DOHH2 (cell line): ENCODE data around the gene TGFB2.

ENCODE experiments used
- H3F3A ChIP-seq: fragments of 200-600 bp; sonication (generic), shearing (Covaris generic); 2 replicates; pipeline ENCODE4 v1.6.0; 2016; ENCODE audit warnings: antibody characterized with exemption, mild to moderate bottlenecking; ENCODE audit not compliant: control insufficient read depth, insufficient read depth
- H3K27ac ChIP-seq: fragments of 200-600 bp; sonication (generic); 2 replicates; pipeline ENCODE4 v1.5.1; 2014; ENCODE audit warnings: low read depth, mild to moderate bottlenecking, low read length, moderate library complexity
- H3K27me3 ChIP-seq: fragments of 200-600 bp; sonication (generic); 2 replicates; pipeline ENCODE4 v1.6.1; 2014; ENCODE audit warnings: mild to moderate bottlenecking, low read length, mixed read lengths; ENCODE audit not compliant: control insufficient read depth
- H3K36me3 ChIP-seq: fragments of 200-600 bp; sonication (generic); 2 replicates; pipeline ENCODE4 v1.6.1; 2014; ENCODE audit warnings: mild to moderate bottlenecking, low read length, moderate library complexity, mixed read lengths; ENCODE audit not compliant: control insufficient read depth
- H3K4me1 ChIP-seq: fragments of 200-600 bp; sonication (generic); 2 replicates; pipeline ENCODE4 v1.6.1; 2014; ENCODE audit warnings: mild to moderate bottlenecking, low read length, mixed read lengths; ENCODE audit not compliant: control insufficient read depth
- H3K4me2 ChIP-seq: fragments of 200-600 bp; sonication (generic); 2 replicates; pipeline ENCODE4 v1.6.0; 2014; ENCODE audit warnings: mild to moderate bottlenecking, low read length, moderate library complexity
- H3K4me3 ChIP-seq: fragments of 200-600 bp; sonication (generic); 2 replicates; pipeline ENCODE4 v1.5.1; 2014; ENCODE audit warnings: mild to moderate bottlenecking, low read length, mixed read lengths
- H3K79me2 ChIP-seq: fragments of 200-600 bp; sonication (generic); 2 replicates; pipeline ENCODE4 v1.6.1; 2014; ENCODE audit warnings: mild to moderate bottlenecking, low read length, mixed read lengths; ENCODE audit not compliant: control insufficient read depth
- H3K9me2 ChIP-seq: fragments of 200-600 bp; sonication (generic); replicated peaks from 2 replicates; pipeline ENCODE4 v1.6.1; 2014; ENCODE audit warnings: mild to moderate bottlenecking, low read length, mixed read lengths; ENCODE audit not compliant: control insufficient read depth
- H3K9me3 ChIP-seq: fragments of 200-600 bp; sonication (generic); 2 replicates; pipeline ENCODE4 v1.6.1; 2014; ENCODE audit warnings: antibody characterized with exemption, low read length, mixed read lengths; ENCODE audit not compliant: control insufficient read depth, insufficient read depth
- H4K20me1 ChIP-seq: fragments of 200-600 bp; sonication (generic); 2 replicates; pipeline ENCODE4 v1.6.0; 2014; ENCODE audit warnings: low read depth, mild to moderate bottlenecking, antibody characterized with exemption, low read length, moderate library complexity; ENCODE audit not compliant: control insufficient read depth, insufficient read depth
- EZH2phosphoT487 ChIP-seq: fragments of 200-600 bp; sonication (generic); IDR thresholded peaks from 2 replicates; pipeline ENCODE4 v1.6.1; 2017; ENCODE audit warnings: borderline replicate concordance, mild to moderate bottlenecking, antibody characterized with exemption, low read length, moderate library complexity, mixed read lengths
- TF ChIP-seq, protein P1 (sequence below): fragments of 200-600 bp; sonication (generic); IDR thresholded peaks from one replicate; pipeline ENCODE4 v1.5.1; 2014; ENCODE audit warnings: antibody characterized with exemption, mild to moderate bottlenecking, low read depth, low read length; ENCODE audit not compliant: poor library complexity, severe bottlenecking

Gene TGFB2

DNA sequence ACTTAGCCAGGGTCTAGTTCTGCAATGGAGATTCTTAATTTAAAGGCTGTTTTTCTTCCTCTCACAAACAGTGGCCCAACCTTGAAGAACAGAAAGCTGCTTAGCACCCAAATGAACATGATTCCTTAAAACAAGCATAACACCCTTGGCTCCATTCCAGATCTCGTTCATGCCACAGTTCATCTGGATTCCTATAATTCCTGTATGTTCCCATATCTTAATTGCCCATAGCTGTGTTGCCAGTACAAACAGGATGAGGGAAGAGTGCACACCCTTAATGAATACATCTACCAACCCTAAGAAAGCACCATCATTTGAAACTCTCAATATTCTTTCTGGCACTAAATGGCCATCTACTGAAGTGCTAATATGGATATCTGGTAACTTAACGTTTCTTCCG is 45.5 kb downstream of the TGFB2 start:
- Histone ChIP-seq H3K27me3 (no peaks in the 10 kb centered on the region), H3K36me3 (no peaks in the 10 kb centered on the region), H3K9me3 (no peaks in the 10 kb centered on the region), H3K4me2 (no peak overlapping the region), H3K79me2 (no peaks in the 10 kb centered on the region), H3K4me1 (no peaks in the 10 kb centered on the region), H3K4me3 (no peak overlapping the region), H3F3A (no peaks in the 10 kb centered on the region), H4K20me1 (no peaks in the 10 kb centered on the region), H3K27ac (no peak overlapping the region), H3K9me2 (no peaks in the 10 kb centered on the region)
- TF ChIP-seq, protein P1, sequence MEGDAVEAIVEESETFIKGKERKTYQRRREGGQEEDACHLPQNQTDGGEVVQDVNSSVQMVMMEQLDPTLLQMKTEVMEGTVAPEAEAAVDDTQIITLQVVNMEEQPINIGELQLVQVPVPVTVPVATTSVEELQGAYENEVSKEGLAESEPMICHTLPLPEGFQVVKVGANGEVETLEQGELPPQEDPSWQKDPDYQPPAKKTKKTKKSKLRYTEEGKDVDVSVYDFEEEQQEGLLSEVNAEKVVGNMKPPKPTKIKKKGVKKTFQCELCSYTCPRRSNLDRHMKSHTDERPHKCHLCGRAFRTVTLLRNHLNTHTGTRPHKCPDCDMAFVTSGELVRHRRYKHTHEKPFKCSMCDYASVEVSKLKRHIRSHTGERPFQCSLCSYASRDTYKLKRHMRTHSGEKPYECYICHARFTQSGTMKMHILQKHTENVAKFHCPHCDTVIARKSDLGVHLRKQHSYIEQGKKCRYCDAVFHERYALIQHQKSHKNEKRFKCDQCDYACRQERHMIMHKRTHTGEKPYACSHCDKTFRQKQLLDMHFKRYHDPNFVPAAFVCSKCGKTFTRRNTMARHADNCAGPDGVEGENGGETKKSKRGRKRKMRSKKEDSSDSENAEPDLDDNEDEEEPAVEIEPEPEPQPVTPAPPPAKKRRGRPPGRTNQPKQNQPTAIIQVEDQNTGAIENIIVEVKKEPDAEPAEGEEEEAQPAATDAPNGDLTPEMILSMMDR: no peak
- TF ChIP-seq EZH2phosphoT487: no peak

DNA sequence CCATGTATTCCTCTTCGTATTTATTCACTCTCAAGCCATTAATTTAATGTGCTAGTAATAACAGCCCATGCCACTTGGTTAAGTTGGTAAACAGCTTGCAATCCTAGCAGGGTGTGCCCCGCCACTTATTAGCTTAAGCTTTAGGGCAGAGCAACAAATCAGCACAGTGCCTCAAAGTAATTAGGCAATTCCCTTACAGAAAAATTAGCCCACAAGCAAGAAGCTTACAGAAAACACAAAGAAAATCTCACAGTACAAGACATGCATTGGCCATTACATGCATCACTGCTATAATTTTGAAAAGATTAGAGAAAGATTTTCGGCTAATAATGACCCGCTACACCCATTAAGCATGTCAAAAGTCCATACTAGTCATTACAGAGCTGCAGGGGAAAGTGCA is 47.6 kb downstream of the TGFB2 start:
- TF ChIP-seq, protein P1: no peak
- no peak for TF ChIP-seq EZH2phosphoT487
- H3K9me2 ChIP-seq: no peaks in the 10 kb centered on the region
- H3K79me2 ChIP-seq: no peaks in the 10 kb centered on the region
- no peak overlapping the region for H3K4me3 ChIP-seq
- H3K4me2 ChIP-seq: no peak overlapping the region
- H4K20me1 ChIP-seq: no peaks in the 10 kb centered on the region
- H3K27ac ChIP-seq: no peak overlapping the region
- no peaks in the 10 kb centered on the region for H3K27me3 ChIP-seq
- no peaks in the 10 kb centered on the region for H3K4me1 ChIP-seq
- no peaks in the 10 kb centered on the region for H3K9me3 ChIP-seq
- H3F3A ChIP-seq: no peaks in the 10 kb centered on the region
- H3K36me3 ChIP-seq: no peaks in the 10 kb centered on the region

DNA sequence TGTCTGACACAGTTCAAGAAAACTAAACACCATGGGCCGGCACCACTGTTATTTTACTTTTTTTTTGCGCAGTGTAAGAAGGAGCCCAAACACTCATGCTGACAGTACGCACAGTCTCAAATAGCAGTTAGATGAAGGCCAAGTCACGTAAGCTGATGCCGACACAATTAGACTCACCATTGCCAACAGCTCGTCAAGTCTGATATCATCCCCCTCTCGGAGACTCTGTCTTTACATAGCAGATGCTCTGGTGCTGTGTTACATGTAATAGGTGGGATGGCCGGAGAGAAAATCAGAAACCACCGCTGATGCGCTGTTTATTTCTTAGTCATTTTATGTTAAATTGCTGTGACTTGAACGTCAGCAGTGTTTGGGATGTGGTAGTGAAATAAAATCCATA is 49.3 kb downstream of the TGFB2 start:
- H3K4me2 ChIP-seq: no peak overlapping the region
- TF ChIP-seq, protein P1: no peak
- TF ChIP-seq EZH2phosphoT487: no peak
- H3F3A ChIP-seq: no peaks in the 10 kb centered on the region
- no peaks in the 10 kb centered on the region for H3K79me2 ChIP-seq
- H3K9me3 ChIP-seq: no peaks in the 10 kb centered on the region
- no peak overlapping the region for H3K4me3 ChIP-seq
- no peaks in the 10 kb centered on the region for H3K9me2 ChIP-seq
- H3K27ac ChIP-seq: no peak overlapping the region
- no peaks in the 10 kb centered on the region for H3K36me3 ChIP-seq
- H3K4me1 ChIP-seq: no peaks in the 10 kb centered on the region
- no peaks in the 10 kb centered on the region for H4K20me1 ChIP-seq
- no peaks in the 10 kb centered on the region for H3K27me3 ChIP-seq

DNA sequence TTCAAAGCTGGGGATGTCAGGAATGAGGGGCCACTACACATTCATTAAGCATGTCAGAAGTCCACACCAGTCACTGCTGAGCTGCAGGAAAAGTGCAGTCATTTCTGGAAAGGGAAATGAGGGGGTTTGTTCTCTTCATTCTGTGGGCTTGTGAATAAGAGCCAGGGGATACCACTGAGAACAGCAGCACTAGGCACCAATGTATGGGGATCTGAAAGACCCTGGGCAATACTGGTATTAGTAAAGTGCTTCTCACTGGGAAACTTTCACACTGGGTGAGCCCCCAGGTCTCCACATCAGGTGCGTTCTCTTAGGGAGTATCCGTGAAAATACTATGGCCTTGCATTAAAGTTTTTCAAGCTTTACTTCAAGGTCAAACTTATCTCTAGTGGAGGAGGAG is 49.9 kb downstream of the TGFB2 start:
- H3K9me3 ChIP-seq: no peaks in the 10 kb centered on the region
- no peak overlapping the region for H3K27ac ChIP-seq
- no peaks in the 10 kb centered on the region for H3K36me3 ChIP-seq
- no peaks in the 10 kb centered on the region for H3K27me3 ChIP-seq
- no peak overlapping the region for H3K4me2 ChIP-seq
- no peaks in the 10 kb centered on the region for H3K9me2 ChIP-seq
- no peaks in the 10 kb centered on the region for H3K79me2 ChIP-seq
- TF ChIP-seq, protein P1: no peak
- no peaks in the 10 kb centered on the region for H3F3A ChIP-seq
- H4K20me1 ChIP-seq: no peaks in the 10 kb centered on the region
- H3K4me1 ChIP-seq: no peaks in the 10 kb centered on the region
- H3K4me3 ChIP-seq: no peak overlapping the region
